GM12878 (cell line): Measurements from ENCODE around the gene CCDC194. TPM values are rescaled to one million over a fixed set of nuclear protein-coding genes. Genes with fewer than 3 reads are reported as not detected.

Experiments used
- ATF7 ChIP-seq: fragments of 450-650 bp; IDR thresholded peaks from 2 replicates; pipeline ENCODE4 v1.6.1; 2016; ENCODE audit warnings: low read depth, mild to moderate bottlenecking
- CHD2 ChIP-seq: IDR thresholded peaks from 2 replicates; pipeline ENCODE4 v1.6.1; 2011; ENCODE audit warnings: low read depth, low read length, improper control_type of control experiment, borderline replicate concordance
- KAT2A ChIP-seq: conservative IDR thresholded peaks from 2 replicates; pipeline ENCODE4 v1.6.1; 2011; ENCODE audit warnings: low read depth, low read length; ENCODE audit not compliant: control insufficient read depth
- MEF2B ChIP-seq: fragments of 450-650 bp; IDR thresholded peaks from 2 replicates; pipeline ENCODE4 v1.6.1; 2018; ENCODE audit warnings: mild to moderate bottlenecking, moderate library complexity; ENCODE audit not compliant: partially characterized antibody, poor library complexity, severe bottlenecking
- NFIC ChIP-seq: IDR thresholded peaks from 2 replicates; pipeline ENCODE4 v1.6.1; 2012; ENCODE audit warnings: low read depth, mild to moderate bottlenecking, inconsistent platforms, low read length, moderate library complexity
- PAX5 ChIP-seq: IDR thresholded peaks from 2 replicates; pipeline ENCODE4 v1.6.1; 2011; ENCODE audit warnings: low read depth, low read length, borderline replicate concordance
- RCOR1 ChIP-seq: conservative IDR thresholded peaks from 2 replicates; pipeline ENCODE4 v1.6.1; 2012; ENCODE audit warnings: low read depth, low read length, improper control_type of control experiment
- RELA ChIP-seq: fragments of 450-650 bp; IDR thresholded peaks from 2 replicates; pipeline ENCODE4 v1.8.0; 2014; ENCODE audit warnings: borderline replicate concordance; ENCODE audit not compliant: partially characterized antibody
- SP1 ChIP-seq: IDR thresholded peaks from one replicate; pipeline ENCODE4 v1.6.1; 2011; ENCODE audit warnings: low read depth, low read length
- SREBF2 ChIP-seq: IDR thresholded peaks from 2 replicates; pipeline ENCODE4 v1.6.1; 2012; ENCODE audit warnings: mild to moderate bottlenecking, low read length
- YY1 ChIP-seq: IDR thresholded peaks from 2 replicates; pipeline ENCODE4 v1.6.1; 2011; ENCODE audit warnings: low read depth, mild to moderate bottlenecking, low read length
- ZNF24 ChIP-seq: fragments of 450-650 bp; IDR thresholded peaks from 2 replicates; pipeline ENCODE4 v1.6.1; 2017; ENCODE audit warnings: antibody characterized with exemption, mild to moderate bottlenecking
- polyA plus RNA-seq, 11 experiments: library from polyadenylated mRNA; depleted of rRNA in 4 of 11; unstranded in 6 of 11; stranded (reverse) in 5 of 11; fragments of >200 nt; fragmentation: Nextera tagmentation in 4 of 11; fragmentation: Illumina TruSeq in 1 of 11; extraction: Ambion mirVana in 4 of 11; extraction: Trizol in 1 of 11; gene quantifications; 1 replicate in 1 of 11; 2 replicates in 10 of 11; pipeline versions ENCODE4 v1.2.1 to v1.2.3, GENCODE V29; 2011 to 2016; ENCODE audit warnings: inconsistent platforms in 2 of 11, missing spikeins in 2 of 11, low read depth in 1 of 11
- total RNA-seq, 4 experiments: library from RNA; depleted of rRNA in 3 of 4; stranded (reverse); fragments of >200 nt in 3 of 4; fragmentation: Illumina TruSeq in 1 of 4; extraction: Trizol in 1 of 4; gene quantifications; 2 replicates each; pipeline versions ENCODE4 v1.2.1 to v1.2.3, GENCODE V29; 2013 to 2021
- TF ChIP-seq, protein P1 (sequence below): fragments of 450-650 bp; IDR thresholded peaks from 2 replicates; pipeline ENCODE4 v1.6.1; 2017; ENCODE audit warnings: borderline replicate concordance
- TF ChIP-seq, protein P2 (sequence below): fragments of 450-650 bp; IDR thresholded peaks from 2 replicates; pipeline ENCODE4 v1.6.1; 2017; ENCODE audit warnings: mild to moderate bottlenecking, moderate library complexity
- TF ChIP-seq, protein P3 (sequence below), 3 experiments: IDR thresholded peaks in 2 of 3; conservative IDR thresholded peaks in 1 of 3; 2 replicates each; pipeline ENCODE4 v1.5.1; 2011; ENCODE audit warnings: low read depth in 3 of 3, low read length in 3 of 3, mild to moderate bottlenecking in 3 of 3, control low read depth in 2 of 3, moderate library complexity in 2 of 3, inconsistent platforms in 1 of 3, mixed read lengths in 1 of 3; ENCODE audit not compliant: control insufficient read depth in 2 of 3, insufficient read depth in 1 of 3; ENCODE audit errors: extremely low read depth in 1 of 3
- TF ChIP-seq, protein P4 (sequence below): fragments of 450-650 bp; IDR thresholded peaks from 2 replicates; pipeline ENCODE4 v1.6.1; 2018; ENCODE audit warnings: mild to moderate bottlenecking, low read depth, moderate library complexity; ENCODE audit not compliant: partially characterized antibody
- TF ChIP-seq, protein P5 (sequence below): fragments of 450-650 bp; IDR thresholded peaks from 2 replicates; pipeline ENCODE4 v1.6.1; 2016; ENCODE audit warnings: mild to moderate bottlenecking

The CCDC194 gene
- total and polyA plus RNA-seq, 10 of the 15 experiments (the other 5 are each of a cell fraction or from before 2014, with no cell fraction given) = 0.07 to 3.4 (median 0.97) TPM

DNA sequence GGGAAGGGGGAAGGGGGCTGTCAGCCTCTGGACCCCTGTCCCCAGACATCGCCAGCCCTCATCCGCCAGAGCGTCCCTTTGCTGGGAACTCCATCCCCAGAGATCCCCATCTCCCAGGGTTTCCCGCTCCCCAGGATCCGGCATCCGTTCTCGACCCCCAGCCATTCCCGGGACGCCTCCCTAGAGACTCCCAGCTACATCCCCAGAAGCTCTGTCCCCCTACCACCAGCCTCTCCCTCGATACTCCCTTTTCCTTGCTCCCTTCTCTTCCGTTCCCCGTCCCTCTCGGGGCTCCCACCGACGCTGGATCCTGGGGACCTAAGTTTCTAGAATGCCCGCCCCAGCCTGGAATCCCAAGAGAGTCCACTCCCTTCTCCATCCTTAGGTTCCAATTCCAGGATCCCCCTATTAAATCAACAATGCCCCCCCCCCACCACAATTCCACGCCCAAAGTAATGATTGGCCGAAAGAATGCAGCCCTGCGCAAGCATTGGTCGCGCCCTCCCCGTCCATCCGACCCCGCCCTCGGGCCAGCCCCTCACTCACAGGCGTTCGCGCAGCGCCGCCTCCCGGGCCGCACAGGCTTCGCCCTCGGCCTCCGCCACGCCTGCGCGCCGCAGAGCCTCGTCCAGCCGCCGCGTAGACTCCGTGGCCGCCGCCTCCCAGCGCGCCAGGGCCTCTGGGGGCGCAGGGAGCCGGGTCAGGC is 3.2 kb downstream of the CCDC194 start (continued):
- TF ChIP-seq, protein P1, sequence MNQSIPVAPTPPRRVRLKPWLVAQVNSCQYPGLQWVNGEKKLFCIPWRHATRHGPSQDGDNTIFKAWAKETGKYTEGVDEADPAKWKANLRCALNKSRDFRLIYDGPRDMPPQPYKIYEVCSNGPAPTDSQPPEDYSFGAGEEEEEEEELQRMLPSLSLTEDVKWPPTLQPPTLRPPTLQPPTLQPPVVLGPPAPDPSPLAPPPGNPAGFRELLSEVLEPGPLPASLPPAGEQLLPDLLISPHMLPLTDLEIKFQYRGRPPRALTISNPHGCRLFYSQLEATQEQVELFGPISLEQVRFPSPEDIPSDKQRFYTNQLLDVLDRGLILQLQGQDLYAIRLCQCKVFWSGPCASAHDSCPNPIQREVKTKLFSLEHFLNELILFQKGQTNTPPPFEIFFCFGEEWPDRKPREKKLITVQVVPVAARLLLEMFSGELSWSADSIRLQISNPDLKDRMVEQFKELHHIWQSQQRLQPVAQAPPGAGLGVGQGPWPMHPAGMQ = no peak
- no peak for TF ChIP-seq RCOR1
- TF ChIP-seq, protein P2, sequence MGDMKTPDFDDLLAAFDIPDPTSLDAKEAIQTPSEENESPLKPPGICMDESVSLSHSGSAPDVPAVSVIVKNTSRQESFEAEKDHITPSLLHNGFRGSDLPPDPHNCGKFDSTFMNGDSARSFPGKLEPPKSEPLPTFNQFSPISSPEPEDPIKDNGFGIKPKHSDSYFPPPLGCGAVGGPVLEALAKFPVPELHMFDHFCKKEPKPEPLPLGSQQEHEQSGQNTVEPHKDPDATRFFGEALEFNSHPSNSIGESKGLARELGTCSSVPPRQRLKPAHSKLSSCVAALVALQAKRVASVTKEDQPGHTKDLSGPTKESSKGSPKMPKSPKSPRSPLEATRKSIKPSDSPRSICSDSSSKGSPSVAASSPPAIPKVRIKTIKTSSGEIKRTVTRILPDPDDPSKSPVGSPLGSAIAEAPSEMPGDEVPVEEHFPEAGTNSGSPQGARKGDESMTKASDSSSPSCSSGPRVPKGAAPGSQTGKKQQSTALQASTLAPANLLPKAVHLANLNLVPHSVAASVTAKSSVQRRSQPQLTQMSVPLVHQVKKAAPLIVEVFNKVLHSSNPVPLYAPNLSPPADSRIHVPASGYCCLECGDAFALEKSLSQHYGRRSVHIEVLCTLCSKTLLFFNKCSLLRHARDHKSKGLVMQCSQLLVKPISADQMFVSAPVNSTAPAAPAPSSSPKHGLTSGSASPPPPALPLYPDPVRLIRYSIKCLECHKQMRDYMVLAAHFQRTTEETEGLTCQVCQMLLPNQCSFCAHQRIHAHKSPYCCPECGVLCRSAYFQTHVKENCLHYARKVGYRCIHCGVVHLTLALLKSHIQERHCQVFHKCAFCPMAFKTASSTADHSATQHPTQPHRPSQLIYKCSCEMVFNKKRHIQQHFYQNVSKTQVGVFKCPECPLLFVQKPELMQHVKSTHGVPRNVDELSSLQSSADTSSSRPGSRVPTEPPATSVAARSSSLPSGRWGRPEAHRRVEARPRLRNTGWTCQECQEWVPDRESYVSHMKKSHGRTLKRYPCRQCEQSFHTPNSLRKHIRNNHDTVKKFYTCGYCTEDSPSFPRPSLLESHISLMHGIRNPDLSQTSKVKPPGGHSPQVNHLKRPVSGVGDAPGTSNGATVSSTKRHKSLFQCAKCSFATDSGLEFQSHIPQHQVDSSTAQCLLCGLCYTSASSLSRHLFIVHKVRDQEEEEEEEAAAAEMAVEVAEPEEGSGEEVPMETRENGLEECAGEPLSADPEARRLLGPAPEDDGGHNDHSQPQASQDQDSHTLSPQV = 0 out of 2 replicates have a peak, but pooled peaks have one; percentile 64
- peak; percentile 46; the same call in 1 of the 2 replicates for TF ChIP-seq YY1
- TF ChIP-seq ATF7 = no peak
- TF ChIP-seq, protein P3, sequence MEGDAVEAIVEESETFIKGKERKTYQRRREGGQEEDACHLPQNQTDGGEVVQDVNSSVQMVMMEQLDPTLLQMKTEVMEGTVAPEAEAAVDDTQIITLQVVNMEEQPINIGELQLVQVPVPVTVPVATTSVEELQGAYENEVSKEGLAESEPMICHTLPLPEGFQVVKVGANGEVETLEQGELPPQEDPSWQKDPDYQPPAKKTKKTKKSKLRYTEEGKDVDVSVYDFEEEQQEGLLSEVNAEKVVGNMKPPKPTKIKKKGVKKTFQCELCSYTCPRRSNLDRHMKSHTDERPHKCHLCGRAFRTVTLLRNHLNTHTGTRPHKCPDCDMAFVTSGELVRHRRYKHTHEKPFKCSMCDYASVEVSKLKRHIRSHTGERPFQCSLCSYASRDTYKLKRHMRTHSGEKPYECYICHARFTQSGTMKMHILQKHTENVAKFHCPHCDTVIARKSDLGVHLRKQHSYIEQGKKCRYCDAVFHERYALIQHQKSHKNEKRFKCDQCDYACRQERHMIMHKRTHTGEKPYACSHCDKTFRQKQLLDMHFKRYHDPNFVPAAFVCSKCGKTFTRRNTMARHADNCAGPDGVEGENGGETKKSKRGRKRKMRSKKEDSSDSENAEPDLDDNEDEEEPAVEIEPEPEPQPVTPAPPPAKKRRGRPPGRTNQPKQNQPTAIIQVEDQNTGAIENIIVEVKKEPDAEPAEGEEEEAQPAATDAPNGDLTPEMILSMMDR (IDR thresholded peaks at IDR 0.05 in 2 of 3, conservative IDR thresholded peaks at IDR 0.05 in 1 of 3; ENCODE audit: control insufficient read depth in 2 of 3, extremely low read depth in 1 of 3, insufficient read depth in 1 of 3, low read depth in 3 of 3, low read length in 3 of 3) = peak; percentile 61 to 95 (median 65); a peak in 4 of 6 replicates
- TF ChIP-seq, protein P4, sequence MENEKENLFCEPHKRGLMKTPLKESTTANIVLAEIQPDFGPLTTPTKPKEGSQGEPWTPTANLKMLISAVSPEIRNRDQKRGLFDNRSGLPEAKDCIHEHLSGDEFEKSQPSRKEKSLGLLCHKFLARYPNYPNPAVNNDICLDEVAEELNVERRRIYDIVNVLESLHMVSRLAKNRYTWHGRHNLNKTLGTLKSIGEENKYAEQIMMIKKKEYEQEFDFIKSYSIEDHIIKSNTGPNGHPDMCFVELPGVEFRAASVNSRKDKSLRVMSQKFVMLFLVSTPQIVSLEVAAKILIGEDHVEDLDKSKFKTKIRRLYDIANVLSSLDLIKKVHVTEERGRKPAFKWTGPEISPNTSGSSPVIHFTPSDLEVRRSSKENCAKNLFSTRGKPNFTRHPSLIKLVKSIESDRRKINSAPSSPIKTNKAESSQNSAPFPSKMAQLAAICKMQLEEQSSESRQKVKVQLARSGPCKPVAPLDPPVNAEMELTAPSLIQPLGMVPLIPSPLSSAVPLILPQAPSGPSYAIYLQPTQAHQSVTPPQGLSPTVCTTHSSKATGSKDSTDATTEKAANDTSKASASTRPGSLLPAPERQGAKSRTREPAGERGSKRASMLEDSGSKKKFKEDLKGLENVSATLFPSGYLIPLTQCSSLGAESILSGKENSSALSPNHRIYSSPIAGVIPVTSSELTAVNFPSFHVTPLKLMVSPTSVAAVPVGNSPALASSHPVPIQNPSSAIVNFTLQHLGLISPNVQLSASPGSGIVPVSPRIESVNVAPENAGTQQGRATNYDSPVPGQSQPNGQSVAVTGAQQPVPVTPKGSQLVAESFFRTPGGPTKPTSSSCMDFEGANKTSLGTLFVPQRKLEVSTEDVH = no peak
- TF ChIP-seq KAT2A = no peak
- no peak for TF ChIP-seq NFIC
- TF ChIP-seq SREBF2 = no peak
- no peak for TF ChIP-seq MEF2B
- TF ChIP-seq PAX5 = 0 out of 2 replicates have a peak, but pooled peaks have one; percentile 14
- TF ChIP-seq, protein P5, sequence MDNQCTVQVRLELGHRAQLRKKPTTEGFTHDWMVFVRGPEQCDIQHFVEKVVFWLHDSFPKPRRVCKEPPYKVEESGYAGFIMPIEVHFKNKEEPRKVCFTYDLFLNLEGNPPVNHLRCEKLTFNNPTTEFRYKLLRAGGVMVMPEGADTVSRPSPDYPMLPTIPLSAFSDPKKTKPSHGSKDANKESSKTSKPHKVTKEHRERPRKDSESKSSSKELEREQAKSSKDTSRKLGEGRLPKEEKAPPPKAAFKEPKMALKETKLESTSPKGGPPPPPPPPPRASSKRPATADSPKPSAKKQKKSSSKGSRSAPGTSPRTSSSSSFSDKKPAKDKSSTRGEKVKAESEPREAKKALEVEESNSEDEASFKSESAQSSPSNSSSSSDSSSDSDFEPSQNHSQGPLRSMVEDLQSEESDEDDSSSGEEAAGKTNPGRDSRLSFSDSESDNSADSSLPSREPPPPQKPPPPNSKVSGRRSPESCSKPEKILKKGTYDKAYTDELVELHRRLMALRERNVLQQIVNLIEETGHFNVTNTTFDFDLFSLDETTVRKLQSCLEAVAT = 0 out of 2 replicates have a peak, but pooled peaks have one; percentile 42
- peak; percentile 70; the same call in 1 of the 2 replicates for TF ChIP-seq CHD2
- no peak for TF ChIP-seq ZNF24
- peak; percentile 83 for TF ChIP-seq SP1
- TF ChIP-seq RELA = no peak
